GM19395 (cell line): ENCODE measurements around the gene STAT4.

Experiments
- ATAC-seq: cut with Tn5 transposase; IDR thresholded peaks from one replicate; pipeline ENCODE4 v1.9.1; 2021; ENCODE audit warnings: mild to moderate bottlenecking, moderate library complexity; ENCODE audit not compliant: unreplicated experiment

Gene STAT4

GRCh38 chr2:191020221-191020741, 130.5 kb downstream of the STAT4 start:
- peak; percentile 66 for ATAC-seq

GRCh38 chr2:191019376-191019775, 131.4 kb downstream of the STAT4 start:
- no peak for ATAC-seq

GRCh38 chr2:191018643-191019119, 132.1 kb downstream of the STAT4 start:
- ATAC-seq: peak; percentile 18

- no peak for ATAC-seq
Observed at GRCh38 chr2:191018048-191018447, 132.7 kb downstream of the STAT4 start.

- no peak for ATAC-seq
Observed at GRCh38 chr2:191015831-191016230, 135.0 kb downstream of the STAT4 start.

GRCh38 chr2:191015239-191015638, 135.6 kb downstream of the STAT4 start:
- no peak for ATAC-seq

- ATAC-seq: peak; percentile 0
Observed at GRCh38 chr2:191014653-191015020, 136.2 kb downstream of the STAT4 start.

GRCh38 chr2:191013932-191014652, 136.7 kb downstream of the STAT4 start, which contains the start of gene STAT1:
Gene STAT1, minus strand, starts transcription at chr2:191014171. Its CDS starts 4,168 bp downstream, at chr2:191010003.
- peak; percentile 81 for ATAC-seq

GRCh38 chr2:191013682-191013931, 137.2 kb downstream of the STAT4 start:
- ATAC-seq: no peak

- ATAC-seq: peak; percentile 2
Observed at GRCh38 chr2:191012845-191013681, 137.7 kb downstream of the STAT4 start.

GRCh38 chr2:191012346-191012745, 138.4 kb downstream of the STAT4 start:
- ATAC-seq: no peak

- no peak for ATAC-seq
Observed at GRCh38 chr2:191010887-191011885, 139.6 kb downstream of the STAT4 start.

- ATAC-seq: no peak
Observed at GRCh38 chr2:191009541-191010374, 141.0 kb downstream of the STAT4 start.

GRCh38 chr2:191008286-191008685, 142.5 kb downstream of the STAT4 start:
- no peak for ATAC-seq

GRCh38 chr2:191006997-191007783, 143.6 kb downstream of the STAT4 start:
- ATAC-seq: no peak

- ATAC-seq: no peak
Observed at GRCh38 chr2:191006297-191006696, 144.5 kb downstream of the STAT4 start.

- no peak for ATAC-seq
Observed at GRCh38 chr2:191003405-191004309, 147.1 kb downstream of the STAT4 start.

- no peak for ATAC-seq
Observed at GRCh38 chr2:191001624-191002023, 149.2 kb downstream of the STAT4 start.
